ENCODE data around the gene ABCA3. TPM values are rescaled to one million over a fixed set of nuclear protein-coding genes. Genes with fewer than 3 reads are reported as not detected.

Gene ABCA3
- total RNA-seq, 2 donors from 2014 or later = 3.3 to 3.5 TPM

- H3K9ac ChIP-seq (ENCODE audit: extremely low read depth, low read length, poor library complexity, severe bottlenecking) = no peak overlapping the region
- Mint-ChIP-seq H3K4me1 (no peaks in the 10 kb centered on the region), H3K27ac (no peak overlapping the region)
Observed at GRCh38 chr16:2295056-2295798, 45.3 kb downstream of the ABCA3 start.

GRCh38 chr16:2292221-2292620 is 48.3 kb downstream of the ABCA3 start:
- H3K4me3 Mint-ChIP-seq = no peak overlapping the region
- Histone ChIP-seq H3K9ac (ENCODE audit: extremely low read depth, low read length, poor library complexity, severe bottlenecking) (no peak overlapping the region), H3K4me1 (ENCODE audit: control insufficient read depth, insufficient read depth, low read length) (no peaks in the 10 kb centered on the region), H3K36me3 (ENCODE audit: control insufficient read depth, insufficient read depth, low read length) (no peaks in the 10 kb centered on the region), H3K9me3 (ENCODE audit: control insufficient read depth, low read length) (no peaks in the 10 kb centered on the region), H3K4me3 (ENCODE audit: low read length) (no peak overlapping the region), H3K27me3 (ENCODE audit: control insufficient read depth, insufficient read depth, low read length, poor library complexity, severe bottlenecking) (no peaks in the 10 kb centered on the region), H3K27ac (ENCODE audit: low read depth, low read length) (no peak overlapping the region)
- H3K27me3 Mint-ChIP-seq (ENCODE audit: insufficient read depth) = no peaks in the 10 kb centered on the region
- DNase-seq = no peak
- H3K27ac Mint-ChIP-seq = no peak overlapping the region
- no peaks in the 10 kb centered on the region for H3K4me1 Mint-ChIP-seq
- 95 to 96% methylated on average over 7 to 9 of the region's 9 CpGs for WGBS, 2 experiments (ENCODE audit: insufficient coverage in 1 of 2, insufficient read length in 1 of 2)
- no peaks in the 10 kb centered on the region for H3K9me3 Mint-ChIP-seq
- no peaks in the 10 kb centered on the region for H3K36me3 Mint-ChIP-seq (ENCODE audit: low read depth)
- no peak for TF ChIP-seq CTCF (conservative IDR thresholded peaks at IDR 0.05)

More at GRCh38 chr16:2295056-2295798, 45.3 kb downstream of the ABCA3 start:
- Histone ChIP-seq H3K27ac (ENCODE audit: low read depth, low read length) (no peak overlapping the region), H3K27me3 (ENCODE audit: control insufficient read depth, insufficient read depth, low read length, poor library complexity, severe bottlenecking) (no peaks in the 10 kb centered on the region), H3K4me1 (ENCODE audit: control insufficient read depth, insufficient read depth, low read length) (no peaks in the 10 kb centered on the region), H3K4me3 (ENCODE audit: low read length) (no peak overlapping the region), H3K9me3 (ENCODE audit: control insufficient read depth, low read length) (no peaks in the 10 kb centered on the region), H3K36me3 (ENCODE audit: control insufficient read depth, insufficient read depth, low read length) (no peaks in the 10 kb centered on the region)
- 91 to 92% methylated on average over 17 to 21 of the region's 21 CpGs for WGBS, 2 experiments (ENCODE audit: insufficient coverage in 1 of 2, insufficient read length in 1 of 2)
- no peak overlapping the region for H3K4me3 Mint-ChIP-seq
- no peaks in the 10 kb centered on the region for H3K36me3 Mint-ChIP-seq (ENCODE audit: low read depth)
- H3K27me3 Mint-ChIP-seq (ENCODE audit: insufficient read depth) = no peaks in the 10 kb centered on the region
- DNase-seq = no peak
- TF ChIP-seq CTCF (conservative IDR thresholded peaks at IDR 0.05) = no peak
- no peaks in the 10 kb centered on the region for H3K9me3 Mint-ChIP-seq

DNA sequence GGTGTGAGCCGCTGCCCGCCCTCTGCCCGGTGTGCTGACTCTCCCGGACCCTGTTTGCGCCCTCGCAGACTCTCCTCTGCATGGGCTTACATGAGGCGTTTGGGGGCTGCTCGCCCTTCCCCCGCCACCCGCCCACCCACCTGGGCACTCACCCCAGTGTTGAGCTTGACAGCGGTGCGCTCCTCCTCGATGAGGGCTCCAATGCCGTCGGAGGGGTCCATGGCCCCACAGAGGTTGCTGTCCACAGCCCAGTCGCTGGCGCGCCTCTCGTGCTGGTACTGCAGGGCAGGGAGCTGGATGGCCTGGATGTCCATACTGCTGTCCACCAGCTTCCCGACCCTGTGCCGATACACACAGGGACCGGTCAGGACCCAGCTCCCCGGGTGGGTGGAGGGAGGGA is 51.2 kb downstream of the ABCA3 start:
- Mint-ChIP-seq H3K9me3 (no peaks in the 10 kb centered on the region), H3K27ac (no peak overlapping the region), H3K36me3 (ENCODE audit: low read depth) (no peaks in the 10 kb centered on the region), H3K27me3 (ENCODE audit: insufficient read depth) (no peaks in the 10 kb centered on the region), H3K4me1 (no peaks in the 10 kb centered on the region), H3K4me3 (no peak overlapping the region)
- no peak for TF ChIP-seq CTCF (conservative IDR thresholded peaks at IDR 0.05)
- no peak overlapping the region for H3K9ac ChIP-seq (ENCODE audit: extremely low read depth, low read length, poor library complexity, severe bottlenecking)
- no peaks in the 10 kb centered on the region for H3K36me3 ChIP-seq (ENCODE audit: control insufficient read depth, insufficient read depth, low read length)
- H3K4me3 ChIP-seq (ENCODE audit: low read length) = no peak overlapping the region
- no peak for DNase-seq
- WGBS, 2 experiments (ENCODE audit: insufficient coverage in 1 of 2, insufficient read length in 1 of 2) = 94% methylated on average over 14 to 23 of the region's 23 CpGs
- no peak overlapping the region for H3K27ac ChIP-seq (ENCODE audit: low read depth, low read length)
- H3K4me1 ChIP-seq (ENCODE audit: control insufficient read depth, insufficient read depth, low read length) = no peaks in the 10 kb centered on the region
- no peaks in the 10 kb centered on the region for H3K9me3 ChIP-seq (ENCODE audit: control insufficient read depth, low read length)
- H3K27me3 ChIP-seq (ENCODE audit: control insufficient read depth, insufficient read depth, low read length, poor library complexity, severe bottlenecking) = no peaks in the 10 kb centered on the region
